DND-41 (cell line): ENCODE results near the gene KLHDC8A.

Experiments
- ATAC-seq: fragments of 200-7000 bp; cut with Tn5 transposase; 3 replicates; pipeline ENCODE4 v1.9.1; 2021; ENCODE audit warnings: low read depth; ENCODE audit not compliant: insufficient read depth
- DNase-seq: peaks from one replicate; pipeline ENCODE4 v3.0.0-alpha.2; 2020
- H2AFZ ChIP-seq: 2 replicates; pipeline ENCODE4 v1.6.0; 2012; ENCODE audit warnings: low read depth, low read length
- H3K27ac ChIP-seq: 2 replicates; pipeline ENCODE4 v1.5.1; 2012; ENCODE audit warnings: low read length, inconsistent platforms
- H3K27me3 ChIP-seq: fragments of 200-600 bp; sonication (generic); 2 replicates; pipeline ENCODE4 v1.6.0; 2012; ENCODE audit warnings: low read length, mild to moderate bottlenecking, inconsistent platforms; ENCODE audit not compliant: insufficient read depth, poor library complexity
- H3K36me3 ChIP-seq: 2 replicates; pipeline ENCODE4 v1.5.1; 2012; ENCODE audit warnings: low read length, inconsistent platforms; ENCODE audit not compliant: insufficient read depth
- H3K4me1 ChIP-seq: 2 replicates; pipeline ENCODE4 v1.5.1; 2012; ENCODE audit warnings: mild to moderate bottlenecking, low read length; ENCODE audit not compliant: insufficient read depth
- H3K4me2 ChIP-seq: 2 replicates; pipeline ENCODE4 v1.6.0; 2012; ENCODE audit warnings: mild to moderate bottlenecking, moderate library complexity, low read length, inconsistent platforms; ENCODE audit not compliant: insufficient read depth
- H3K4me3 ChIP-seq, 2 experiments: fragments of 200-600 bp in 1 of 2; shearing (Covaris generic) in 1 of 2; 2 replicates each; pipeline ENCODE4 v1.5.1; 2012 to 2016; ENCODE audit warnings: inconsistent platforms in 2 of 2, low read length in 2 of 2, mild to moderate bottlenecking in 2 of 2, low read depth in 1 of 2, moderate library complexity in 1 of 2
- H3K79me2 ChIP-seq: 2 replicates; pipeline ENCODE4 v1.6.0; 2012; ENCODE audit warnings: low read length, inconsistent platforms; ENCODE audit not compliant: insufficient read depth
- H3K9ac ChIP-seq: 2 replicates; pipeline ENCODE4 v1.6.0; 2012; ENCODE audit warnings: low read depth, mild to moderate bottlenecking, inconsistent platforms, low read length, moderate library complexity
- H3K9me3 ChIP-seq: 2 replicates; pipeline ENCODE4 v1.5.1; 2012; ENCODE audit warnings: low read length, moderate library complexity, mild to moderate bottlenecking, inconsistent platforms; ENCODE audit not compliant: insufficient read depth, severe bottlenecking
- H4K20me1 ChIP-seq: 2 replicates; pipeline ENCODE4 v1.6.0; 2012; ENCODE audit warnings: low read length; ENCODE audit not compliant: insufficient read depth
- CTCF ChIP-seq: IDR thresholded peaks from 2 replicates; pipeline ENCODE4 v1.5.1; 2012; ENCODE audit warnings: borderline replicate concordance, low read length, moderate library complexity, mild to moderate bottlenecking; ENCODE audit not compliant: poor library complexity, severe bottlenecking; ENCODE audit errors: extremely low read depth
- EZH2 ChIP-seq: IDR thresholded peaks from 3 replicates; pipeline ENCODE4 v1.6.1; 2012; ENCODE audit warnings: borderline replicate concordance, low read depth, mild to moderate bottlenecking, moderate library complexity, low read length, inconsistent platforms; ENCODE audit not compliant: severe bottlenecking

The KLHDC8A gene

GRCh38 chr1:205313563-205314308 lies 43.0 kb downstream of the KLHDC8A start:
- H3K4me2 ChIP-seq: no peak overlapping the region
- peaks cover 33% of the 10 kb centered on the region for H3K27me3 ChIP-seq
- no peak for DNase-seq
- no peaks in the 10 kb centered on the region for H3K36me3 ChIP-seq
- H3K4me1 ChIP-seq: no peaks in the 10 kb centered on the region
- no peak for ATAC-seq
- H3K4me3 ChIP-seq: no peak overlapping the region
- H3K9me3 ChIP-seq: no peaks in the 10 kb centered on the region
- no peak overlapping the region for H3K9ac ChIP-seq
- H3K27ac ChIP-seq: no peak overlapping the region
- H4K20me1 ChIP-seq: peaks cover 5% of the 10 kb centered on the region; the same call in 1 of the 2 replicates
- TF ChIP-seq CTCF: no peak
- TF ChIP-seq EZH2: no peak
- H2AFZ ChIP-seq: no peak overlapping the region
- no peaks in the 10 kb centered on the region for H3K79me2 ChIP-seq

- no peak overlapping the region for H3K9ac ChIP-seq
Observed at GRCh38 chr1:205312866-205313562, 43.7 kb downstream of the KLHDC8A start.

GRCh38 chr1:205310976-205311704 lies 45.6 kb downstream of the KLHDC8A start:
- H4K20me1 ChIP-seq: peaks cover 10% of the 10 kb centered on the region
- H3K27me3 ChIP-seq: peaks cover 45% of the 10 kb centered on the region
- no peaks in the 10 kb centered on the region for H3K36me3 ChIP-seq
- no peaks in the 10 kb centered on the region for H3K4me1 ChIP-seq
- TF ChIP-seq CTCF (no peak), EZH2 (no peak)
- no peak overlapping the region for H3K4me3 ChIP-seq
- no peak overlapping the region for H3K27ac ChIP-seq
- no peak for ATAC-seq
- DNase-seq: no peak
- H3K4me2 ChIP-seq: no peak overlapping the region
- H3K79me2 ChIP-seq: no peaks in the 10 kb centered on the region
- H3K9me3 ChIP-seq: no peaks in the 10 kb centered on the region
- H2AFZ ChIP-seq: no peak overlapping the region
- no peak overlapping the region for H3K9ac ChIP-seq

More at GRCh38 chr1:205312866-205313562, 43.7 kb downstream of the KLHDC8A start:
- Histone ChIP-seq H3K4me1 (no peaks in the 10 kb centered on the region), H3K4me2 (no peak overlapping the region), H3K4me3 (no peak overlapping the region), H4K20me1 (peaks cover 5% of the 10 kb centered on the region; the same call in 1 of the 2 replicates), H3K79me2 (no peaks in the 10 kb centered on the region), H3K27ac (no peak overlapping the region), H2AFZ (no peak overlapping the region), H3K9me3 (no peaks in the 10 kb centered on the region), H3K27me3 (peaks cover 34% of the 10 kb centered on the region), H3K36me3 (no peaks in the 10 kb centered on the region)
- TF ChIP-seq CTCF (no peak), EZH2 (no peak)
- ATAC-seq: no peak
- DNase-seq: no peak
